GM19025 (cell line): ENCODE measurements around the gene VGLL4.
"Not testable (repeated sequence)": the region's sequence is repeated elsewhere in the genome, so short reads cannot be mapped to it uniquely, and the experiment has no call there.

Experiments used
- ATAC-seq: cut with Tn5 transposase; IDR thresholded peaks from one replicate; pipeline ENCODE4 v1.9.1; 2021; ENCODE audit warnings: mild to moderate bottlenecking, low read depth, moderate library complexity; ENCODE audit not compliant: unreplicated experiment

Gene VGLL4

GRCh38 chr3:11541321-11542303, 102.1 kb downstream of the VGLL4 start:
- no peak for ATAC-seq

GRCh38 chr3:11539677-11540076, 104.0 kb downstream of the VGLL4 start:
- ATAC-seq = no peak

GRCh38 chr3:11539218-11539617, 104.5 kb downstream of the VGLL4 start:
- no peak for ATAC-seq

GRCh38 chr3:11538581-11538980, 105.1 kb downstream of the VGLL4 start:
- no peak for ATAC-seq

GRCh38 chr3:11536936-11537612, 106.6 kb downstream of the VGLL4 start:
- no peak for ATAC-seq

GRCh38 chr3:11536132-11536935, 107.4 kb downstream of the VGLL4 start:
- ATAC-seq = no peak

GRCh38 chr3:11535243-11535960, 108.3 kb downstream of the VGLL4 start:
- ATAC-seq = no peak

GRCh38 chr3:11534793-11535101, 109.0 kb downstream of the VGLL4 start:
- no peak for ATAC-seq

GRCh38 chr3:11534011-11534792, 109.5 kb downstream of the VGLL4 start:
- ATAC-seq = no peak

- no peak for ATAC-seq
Observed at GRCh38 chr3:11532931-11533391, 110.8 kb downstream of the VGLL4 start.

- ATAC-seq = no peak
Observed at GRCh38 chr3:11530153-11530721, 113.5 kb downstream of the VGLL4 start.

- no peak for ATAC-seq
Observed at GRCh38 chr3:11529281-11529680, 114.4 kb downstream of the VGLL4 start.

GRCh38 chr3:11526121-11526520, 117.6 kb downstream of the VGLL4 start:
- ATAC-seq = not testable (repeated sequence)

- no peak for ATAC-seq
Observed at GRCh38 chr3:11523572-11524101, 120.1 kb downstream of the VGLL4 start.

- no peak for ATAC-seq
Observed at GRCh38 chr3:11522953-11523571, 120.7 kb downstream of the VGLL4 start.

- no peak for ATAC-seq
Observed at GRCh38 chr3:11522398-11522715, 121.4 kb downstream of the VGLL4 start.

GRCh38 chr3:11521167-11521566, 122.5 kb downstream of the VGLL4 start:
- no peak for ATAC-seq

- ATAC-seq = no peak
Observed at GRCh38 chr3:11517601-11518000, 126.1 kb downstream of the VGLL4 start.
